Effector CD8-positive, alpha-beta T cell (primary cell): Measurements from ENCODE around the gene TTLL12.

Experiments used
- DNase-seq: peaks from one replicate; lab custom pipeline; 2025; lab: John Stamatoyannopoulos, UW
- total RNA-seq, 4 experiments: gene quantifications; one replicate each; lab custom pipeline; 2026; lab: John Stamatoyannopoulos, UW

TTLL12 gene
- total RNA-seq: 29.5 to 69.4 (median 36.9) reads per million in 4 experiments

- peak; percentile 51 for DNase-seq
These were observed at the start of gene TTLL12 for GRCh38 chr22:43186272-43187170. Gene TTLL12, minus strand, starts transcription at chr22:43187134. Its CDS starts 65 bp downstream, at chr22:43187069.

GRCh38 chr22:43235445-43236409, 48.8 kb upstream of the TTLL12 start:
- no peak for DNase-seq

GRCh38 chr22:43234264-43234988, 47.5 kb upstream of the TTLL12 start:
- DNase-seq: no peak

GRCh38 chr22:43233529-43233928, 46.6 kb upstream of the TTLL12 start:
- no peak for DNase-seq

- no peak for DNase-seq
These were observed 45.5 kb upstream of the TTLL12 start for GRCh38 chr22:43232445-43232844.

GRCh38 chr22:43231724-43232034, 44.7 kb upstream of the TTLL12 start:
- no peak for DNase-seq

GRCh38 chr22:43230971-43231723, 44.2 kb upstream of the TTLL12 start:
- DNase-seq: peak; percentile 52

- DNase-seq: no peak
These were observed 43.6 kb upstream of the TTLL12 start for GRCh38 chr22:43230571-43230970.

- no peak for DNase-seq
These were observed 41.9 kb upstream of the TTLL12 start for GRCh38 chr22:43228863-43229262.

GRCh38 chr22:43228330-43228729, 41.4 kb upstream of the TTLL12 start:
- no peak for DNase-seq

GRCh38 chr22:43227239-43227630, 40.3 kb upstream of the TTLL12 start:
- no peak for DNase-seq

GRCh38 chr22:43226377-43227238, 39.7 kb upstream of the TTLL12 start:
- no peak for DNase-seq

- DNase-seq: no peak
These were observed 38.7 kb upstream of the TTLL12 start for GRCh38 chr22:43225609-43226008.

GRCh38 chr22:43222987-43223386, 36.1 kb upstream of the TTLL12 start:
- no peak for DNase-seq

GRCh38 chr22:43222262-43222661, 35.3 kb upstream of the TTLL12 start:
- no peak for DNase-seq

GRCh38 chr22:43220625-43221380, 33.9 kb upstream of the TTLL12 start:
- DNase-seq: no peak

GRCh38 chr22:43218786-43219185, 31.9 kb upstream of the TTLL12 start:
- no peak for DNase-seq

GRCh38 chr22:43217285-43218030, 30.5 kb upstream of the TTLL12 start:
- DNase-seq: no peak

- no peak for DNase-seq
These were observed 29.8 kb upstream of the TTLL12 start for GRCh38 chr22:43216738-43217137.
